ENCODE results near the gene CSNK2A1.

CSNK2A1 gene

GRCh38 chr20:438571-439469 lies 104.8 kb downstream of the CSNK2A1 start:
- TF ChIP-seq REST (IDR thresholded peaks at IDR 0.05; ENCODE audit: insufficient read depth in 1 of 2, low read depth in 2 of 2, low read length in 2 of 2): no peak
- TF ChIP-seq POLR2AphosphoS5 (IDR thresholded peaks at IDR 0.05; ENCODE audit: low read depth, low read length): no peak
- TF ChIP-seq FOXP2 (optimal IDR thresholded peaks at IDR 0.05; ENCODE audit: borderline replicate concordance, extremely low read depth, extremely low read length, insufficient read depth): no peak
- TF ChIP-seq SIN3A (IDR thresholded peaks at IDR 0.05; ENCODE audit: borderline replicate concordance, insufficient read depth, low read length): no peak
- TF ChIP-seq TAF1 (IDR thresholded peaks at IDR 0.05; ENCODE audit: borderline replicate concordance, insufficient read depth, low read length): no peak

DNA sequence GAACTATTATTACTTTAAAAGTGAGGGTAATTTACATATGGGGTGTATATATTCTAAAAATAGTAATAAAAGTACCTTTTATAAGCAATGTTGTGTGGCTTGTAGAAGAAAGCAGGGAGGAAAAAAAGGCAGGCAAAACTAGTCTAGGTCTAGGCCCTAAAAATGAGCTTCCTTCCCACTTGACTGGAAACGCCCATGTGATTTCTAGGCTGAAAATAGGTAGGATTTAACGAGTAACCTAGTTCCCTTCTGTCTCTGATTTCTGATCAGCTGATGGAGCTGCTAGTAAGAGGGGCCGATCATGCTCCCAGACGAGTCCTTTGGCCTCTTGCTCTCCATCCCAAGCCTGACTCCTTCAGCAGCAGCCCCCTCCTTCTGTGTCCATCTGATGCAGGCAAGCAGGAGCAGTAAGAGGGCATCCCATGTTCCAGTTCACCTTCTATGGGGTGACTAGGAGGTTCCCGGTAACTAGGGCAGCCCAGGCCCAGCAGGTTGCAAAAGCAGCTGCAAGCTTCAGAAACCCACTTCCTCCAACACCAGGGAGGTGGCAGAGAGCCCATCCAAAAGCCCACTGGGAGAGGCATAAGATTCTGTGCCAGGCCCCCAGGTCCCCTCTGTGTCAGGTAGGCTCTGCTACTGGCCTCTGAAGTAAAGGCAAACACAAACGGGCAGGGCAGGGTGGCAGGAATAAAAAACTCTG lies 105.7 kb downstream of the CSNK2A1 start:
- no peak for TF ChIP-seq SIN3A (IDR thresholded peaks at IDR 0.05; ENCODE audit: borderline replicate concordance, insufficient read depth, low read length)
- TF ChIP-seq FOXP2 (optimal IDR thresholded peaks at IDR 0.05; ENCODE audit: borderline replicate concordance, extremely low read depth, extremely low read length, insufficient read depth): no peak
- TF ChIP-seq REST (IDR thresholded peaks at IDR 0.05; ENCODE audit: insufficient read depth in 1 of 2, low read depth in 2 of 2, low read length in 2 of 2): no peak
- TF ChIP-seq POLR2AphosphoS5 (IDR thresholded peaks at IDR 0.05; ENCODE audit: low read depth, low read length): no peak
- TF ChIP-seq TAF1 (IDR thresholded peaks at IDR 0.05; ENCODE audit: borderline replicate concordance, insufficient read depth, low read length): no peak

DNA sequence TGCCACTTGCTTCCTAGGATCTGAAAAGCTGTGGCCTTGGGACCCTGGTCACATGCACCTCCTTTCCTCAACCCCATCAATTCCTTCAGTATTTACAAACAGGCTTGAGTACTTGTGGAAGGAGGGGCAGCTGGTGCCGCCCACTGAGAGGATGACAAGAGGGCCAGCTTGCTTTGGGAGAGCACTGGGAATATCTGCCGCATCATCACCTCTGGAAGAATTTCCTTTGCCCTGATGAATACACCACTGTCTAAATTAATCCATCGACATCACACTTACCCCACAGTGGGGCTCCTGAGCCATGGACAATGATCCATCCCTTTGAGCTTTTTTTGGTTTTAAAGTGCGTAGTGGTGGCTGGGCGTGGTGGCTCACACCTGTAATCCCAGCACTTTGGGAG lies 107.1 kb downstream of the CSNK2A1 start:
- TF ChIP-seq POLR2AphosphoS5 (IDR thresholded peaks at IDR 0.05; ENCODE audit: low read depth, low read length) (no peak), FOXP2 (optimal IDR thresholded peaks at IDR 0.05; ENCODE audit: borderline replicate concordance, extremely low read depth, extremely low read length, insufficient read depth) (no peak), TAF1 (IDR thresholded peaks at IDR 0.05; ENCODE audit: borderline replicate concordance, insufficient read depth, low read length) (no peak), SIN3A (IDR thresholded peaks at IDR 0.05; ENCODE audit: borderline replicate concordance, insufficient read depth, low read length) (no peak), REST (IDR thresholded peaks at IDR 0.05; ENCODE audit: insufficient read depth in 1 of 2, low read depth in 2 of 2, low read length in 2 of 2) (no peak)

DNA sequence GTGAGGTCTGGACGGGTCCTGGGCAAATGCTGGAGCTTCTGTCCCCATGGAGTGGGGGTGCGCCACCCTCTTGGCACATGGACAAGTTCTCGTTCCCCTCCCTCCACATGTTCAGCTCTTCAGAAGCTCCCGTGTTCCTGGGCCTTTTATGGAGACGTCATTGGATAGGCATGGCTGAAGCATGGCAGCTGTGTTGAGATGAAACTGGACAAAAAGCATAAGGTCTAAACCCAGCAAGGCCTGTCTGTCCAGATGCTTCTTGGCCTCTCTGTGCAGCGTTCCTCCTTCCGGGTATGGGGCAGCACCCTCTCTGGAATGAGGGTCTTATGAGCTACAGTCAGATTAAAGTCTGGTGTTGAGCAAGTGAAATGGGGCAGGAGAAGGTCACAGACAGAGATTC lies 108.0 kb downstream of the CSNK2A1 start:
- TF ChIP-seq FOXP2 (optimal IDR thresholded peaks at IDR 0.05; ENCODE audit: borderline replicate concordance, extremely low read depth, extremely low read length, insufficient read depth): no peak
- no peak for TF ChIP-seq REST (IDR thresholded peaks at IDR 0.05; ENCODE audit: insufficient read depth in 1 of 2, low read depth in 2 of 2, low read length in 2 of 2)
- TF ChIP-seq TAF1 (IDR thresholded peaks at IDR 0.05; ENCODE audit: borderline replicate concordance, insufficient read depth, low read length): no peak
- TF ChIP-seq SIN3A (IDR thresholded peaks at IDR 0.05; ENCODE audit: borderline replicate concordance, insufficient read depth, low read length): no peak
- TF ChIP-seq POLR2AphosphoS5 (IDR thresholded peaks at IDR 0.05; ENCODE audit: low read depth, low read length): no peak

Measured in PFSK-1 (cell line).